Mesendoderm (in vitro differentiated cells): Measurements from ENCODE around the gene COMMD1.

Experiments
- DNase-seq: peaks from one replicate; pipeline ENCODE4 v3.0.0; 2013
- H2AK5ac ChIP-seq: 2 replicates; pipeline ENCODE4 v1.6.1; 2013; ENCODE audit warnings: low read length, inconsistent platforms
- H2BK120ac ChIP-seq: 2 replicates; pipeline ENCODE4 v1.6.1; 2013; ENCODE audit warnings: low read depth, mild to moderate bottlenecking, low read length, moderate library complexity, mixed read lengths
- H2BK15ac ChIP-seq: replicated peaks from 2 replicates; pipeline ENCODE4 v1.6.1; 2013; ENCODE audit warnings: low read depth, mild to moderate bottlenecking, moderate library complexity
- H2BK5ac ChIP-seq: 2 replicates; pipeline ENCODE4 v1.6.1; 2013; ENCODE audit warnings: low read length, inconsistent platforms
- H3K18ac ChIP-seq: 2 replicates; pipeline ENCODE4 v1.6.1; 2013; ENCODE audit warnings: mild to moderate bottlenecking, low read length, mixed read lengths
- H3K23ac ChIP-seq: one replicate; pipeline ENCODE4 v1.6.1; 2013; ENCODE audit warnings: low read length
- H3K27ac ChIP-seq: 2 replicates; pipeline ENCODE4 v1.5.1; 2013; ENCODE audit warnings: low read depth, mild to moderate bottlenecking, inconsistent platforms, low read length, moderate library complexity
- H3K27me3 ChIP-seq: 2 replicates; pipeline ENCODE4 v1.6.1; 2013; ENCODE audit warnings: low read length, control low read depth, mild to moderate bottlenecking, inconsistent platforms; ENCODE audit not compliant: insufficient read depth, poor library complexity
- H3K36me3 ChIP-seq: 2 replicates; pipeline ENCODE4 v1.6.1; 2013; ENCODE audit warnings: low read length, inconsistent platforms; ENCODE audit not compliant: control insufficient read depth, insufficient read depth
- H3K4ac ChIP-seq: one replicate; pipeline ENCODE4 v1.6.1; 2013; ENCODE audit warnings: low read depth, mild to moderate bottlenecking, low read length, moderate library complexity
- H3K4me1 ChIP-seq: 2 replicates; pipeline ENCODE4 v1.6.1; 2013; ENCODE audit warnings: low read depth, low read length, inconsistent platforms; ENCODE audit not compliant: control insufficient read depth
- H3K4me2 ChIP-seq: 2 replicates; pipeline ENCODE4 v1.6.1; 2013; ENCODE audit warnings: low read length
- H3K4me3 ChIP-seq: 2 replicates; pipeline ENCODE4 v1.5.1; 2013; ENCODE audit warnings: mild to moderate bottlenecking, low read length
- H3K56ac ChIP-seq: one replicate; pipeline ENCODE4 v1.6.1; 2013; ENCODE audit warnings: low read length
- H3K79me1 ChIP-seq: 2 replicates; pipeline ENCODE4 v1.6.1; 2013; ENCODE audit warnings: low read length, inconsistent platforms
- H3K79me2 ChIP-seq: 2 replicates; pipeline ENCODE4 v1.6.1; 2013; ENCODE audit warnings: mild to moderate bottlenecking, low read length; ENCODE audit not compliant: control insufficient read depth, insufficient read depth
- H3K9ac ChIP-seq: 2 replicates; pipeline ENCODE4 v1.6.1; 2013; ENCODE audit warnings: low read length, inconsistent platforms
- H4K5ac ChIP-seq: one replicate; pipeline ENCODE4 v1.6.1; 2013; ENCODE audit warnings: low read length
- H4K8ac ChIP-seq: one replicate; pipeline ENCODE4 v1.6.1; 2013; ENCODE audit warnings: low read depth, mild to moderate bottlenecking, control low read depth, low read length, moderate library complexity
- WGBS: extraction: QIAGEN DNeasy Blood & Tissue Kit; methylation state at CpG from one replicate; pipeline ENCODE4 v1.1.7; 2013; ENCODE audit warnings: low lambda C conversion rate, missing lambda C conversion rate; ENCODE audit not compliant: insufficient coverage; ENCODE audit errors: extremely low coverage; 5-methylcytosine and 5-hydroxymethylcytosine counted together

Gene COMMD1

GRCh38 chr2:62140426-62141141 is 235.1 kb downstream of the COMMD1 start:
- Histone ChIP-seq H3K79me2 (no peaks in the 10 kb centered on the region), H3K9ac (no peak overlapping the region), H3K4me3 (no peak overlapping the region), H4K5ac (no peak overlapping the region), H3K18ac (no peak overlapping the region), H3K4ac (no peak overlapping the region), H3K56ac (no peak overlapping the region), H4K8ac (no peak overlapping the region), H3K4me2 (no peak overlapping the region), H3K36me3 (no peaks in the 10 kb centered on the region), H2BK5ac (no peak overlapping the region), H3K4me1 (peaks cover 6% of the 10 kb centered on the region), H3K27me3 (no peaks in the 10 kb centered on the region), H2BK15ac (no peak overlapping the region), H3K23ac (no peak overlapping the region), H3K79me1 (no peaks in the 10 kb centered on the region), H3K27ac (no peak overlapping the region), H2AK5ac (no peak overlapping the region), H2BK120ac (no peak overlapping the region)
- WGBS, result no CpG with 5 or more reads among the region's 5 CpGs
- no peak for DNase-seq

GRCh38 chr2:62141142-62141740 is 235.8 kb downstream of the COMMD1 start:
- WGBS, result no CpG with 5 or more reads among the region's 2 CpGs
- no peak overlapping the region for H2BK5ac ChIP-seq

GRCh38 chr2:62142054-62142453 is 236.6 kb downstream of the COMMD1 start:
- Histone ChIP-seq H3K27me3 (no peaks in the 10 kb centered on the region), H2BK15ac (no peak overlapping the region), H3K79me1 (no peaks in the 10 kb centered on the region), H3K27ac (no peak overlapping the region), H3K4ac (no peak overlapping the region), H3K18ac (no peak overlapping the region), H2BK5ac (no peak overlapping the region), H3K9ac (no peak overlapping the region), H3K4me1 (peaks cover 6% of the 10 kb centered on the region), H2BK120ac (no peak overlapping the region), H3K4me3 (no peak overlapping the region), H3K79me2 (no peaks in the 10 kb centered on the region), H4K8ac (no peak overlapping the region), H3K56ac (no peak overlapping the region), H3K4me2 (no peak overlapping the region), H2AK5ac (no peak overlapping the region), H3K36me3 (no peaks in the 10 kb centered on the region), H4K5ac (no peak overlapping the region), H3K23ac (no peak overlapping the region)
- no peak for DNase-seq
- WGBS, result no CpG with 5 or more reads among the region's 4 CpGs

More at GRCh38 chr2:62141142-62141740, 235.8 kb downstream of the COMMD1 start:
- Histone ChIP-seq H3K27ac (no peak overlapping the region), H3K4me1 (peaks cover 6% of the 10 kb centered on the region), H3K18ac (no peak overlapping the region), H3K79me1 (no peaks in the 10 kb centered on the region), H3K36me3 (no peaks in the 10 kb centered on the region), H3K79me2 (no peaks in the 10 kb centered on the region), H4K5ac (no peak overlapping the region), H3K27me3 (no peaks in the 10 kb centered on the region), H3K9ac (no peak overlapping the region), H2BK15ac (no peak overlapping the region), H3K56ac (no peak overlapping the region), H2BK120ac (no peak overlapping the region), H3K4me3 (no peak overlapping the region), H3K4me2 (no peak overlapping the region), H2AK5ac (no peak overlapping the region), H4K8ac (no peak overlapping the region), H3K23ac (no peak overlapping the region), H3K4ac (no peak overlapping the region)
- no peak for DNase-seq

GRCh38 chr2:62143696-62144095 is 238.2 kb downstream of the COMMD1 start:
- H3K4me2 ChIP-seq, result no peak overlapping the region
- no peak overlapping the region for H4K8ac ChIP-seq
- DNase-seq, result no peak
- H3K79me1 ChIP-seq, result no peaks in the 10 kb centered on the region
- H3K23ac ChIP-seq, result no peak overlapping the region
- H3K18ac ChIP-seq, result no peak overlapping the region
- no peak overlapping the region for H3K4me3 ChIP-seq
- H2BK120ac ChIP-seq, result no peak overlapping the region
- H3K4me1 ChIP-seq, result peaks cover 6% of the 10 kb centered on the region
- no peak overlapping the region for H2BK15ac ChIP-seq
- H3K36me3 ChIP-seq, result no peaks in the 10 kb centered on the region
- H3K9ac ChIP-seq, result no peak overlapping the region
- H3K27ac ChIP-seq, result no peak overlapping the region
- no peaks in the 10 kb centered on the region for H3K27me3 ChIP-seq
- no peak overlapping the region for H4K5ac ChIP-seq
- no peaks in the 10 kb centered on the region for H3K79me2 ChIP-seq
- H3K56ac ChIP-seq, result no peak overlapping the region
- H2BK5ac ChIP-seq, result no peak overlapping the region
- no peak overlapping the region for H2AK5ac ChIP-seq
- H3K4ac ChIP-seq, result no peak overlapping the region

- H3K27ac ChIP-seq, result no peak overlapping the region
- H4K8ac ChIP-seq, result no peak overlapping the region
- no peak overlapping the region for H2BK5ac ChIP-seq
- no peaks in the 10 kb centered on the region for H3K79me2 ChIP-seq
- H3K4me1 ChIP-seq, result peaks cover 6% of the 10 kb centered on the region
- H3K79me1 ChIP-seq, result no peaks in the 10 kb centered on the region
- no peak overlapping the region for H3K4me3 ChIP-seq
- no peak overlapping the region for H2AK5ac ChIP-seq
- no peak overlapping the region for H3K4ac ChIP-seq
- no peak overlapping the region for H3K9ac ChIP-seq
- DNase-seq, result peak; percentile 68
- H2BK15ac ChIP-seq, result no peak overlapping the region
- H3K56ac ChIP-seq, result peak overlapping the region; percentile 22
- no peak overlapping the region for H4K5ac ChIP-seq
- no peak overlapping the region for H3K23ac ChIP-seq
- no peaks in the 10 kb centered on the region for H3K27me3 ChIP-seq
- H3K4me2 ChIP-seq, result no peak overlapping the region
- WGBS, result no CpG with 5 or more reads among the region's 5 CpGs
- H3K18ac ChIP-seq, result peak overlapping the region; percentile 30
- peak overlapping the region; percentile 62 for H2BK120ac ChIP-seq
- no peaks in the 10 kb centered on the region for H3K36me3 ChIP-seq
These were observed 239.4 kb downstream of the COMMD1 start for GRCh38 chr2:62144689-62145477.
